IPS-20b (cell line): ENCODE data around the gene TRAK1.
A peak's percentile ranks its signal among the peaks of the same experiment; 100 is the strongest.

Source experiments
- H3K27ac ChIP-seq: one replicate; pipeline ENCODE4 v1.5.1; 2013; ENCODE audit warnings: low read length
- H3K27me3 ChIP-seq: 2 replicates; pipeline ENCODE4 v1.6.1; 2013; ENCODE audit warnings: mild to moderate bottlenecking, low read length, inconsistent platforms; ENCODE audit not compliant: insufficient read depth
- H3K36me3 ChIP-seq: 2 replicates; pipeline ENCODE4 v1.6.1; 2013; ENCODE audit warnings: low read depth, mild to moderate bottlenecking, inconsistent platforms, low read length, moderate library complexity; ENCODE audit not compliant: insufficient read depth
- H3K4me1 ChIP-seq: 2 replicates; pipeline ENCODE4 v1.6.1; 2013; ENCODE audit warnings: mild to moderate bottlenecking, control low read depth, inconsistent platforms, low read length, moderate library complexity; ENCODE audit not compliant: insufficient read depth
- H3K4me3 ChIP-seq: 2 replicates; pipeline ENCODE4 v1.5.1; 2013; ENCODE audit warnings: mild to moderate bottlenecking, low read length, inconsistent platforms
- H3K9ac ChIP-seq: 2 replicates; pipeline ENCODE4 v1.6.1; 2013; ENCODE audit warnings: low read depth, mild to moderate bottlenecking, inconsistent platforms, low read length, moderate library complexity
- H3K9me3 ChIP-seq: 2 replicates; pipeline ENCODE4 v1.6.1; 2013; ENCODE audit warnings: mild to moderate bottlenecking, low read depth, low read length, inconsistent platforms; ENCODE audit not compliant: insufficient read depth

The TRAK1 gene

DNA sequence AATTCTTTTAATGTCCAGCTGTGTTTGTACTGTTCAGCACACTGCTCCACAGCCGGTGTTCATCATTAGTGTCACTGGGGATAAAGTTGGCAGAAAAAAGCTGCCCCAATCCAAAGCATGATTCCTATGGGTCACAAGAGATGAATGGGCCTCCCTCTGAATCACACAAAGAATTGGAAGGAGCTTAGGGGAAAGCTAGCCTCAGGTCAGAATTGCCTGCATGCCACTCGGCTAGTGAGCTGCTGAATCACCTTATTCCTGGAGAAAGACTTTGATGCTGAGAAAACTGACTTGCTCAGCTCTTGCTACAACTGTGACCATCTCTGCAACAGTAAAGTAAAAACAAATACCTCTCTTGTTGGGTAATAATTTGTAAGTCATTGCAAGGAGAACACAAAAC, 171.4 kb downstream of the TRAK1 start:
- H3K4me3 ChIP-seq = peak overlapping the region; percentile 66; the same call in 1 of the 2 replicates
- no peak overlapping the region for H3K9ac ChIP-seq
- peaks cover 2% of the 10 kb centered on the region; the same call in 1 of the 2 replicates for H3K9me3 ChIP-seq
- peaks cover 7% of the 10 kb centered on the region for H3K4me1 ChIP-seq
- no peaks in the 10 kb centered on the region for H3K36me3 ChIP-seq
- H3K27ac ChIP-seq = no peak overlapping the region
- H3K27me3 ChIP-seq = peaks cover 55% of the 10 kb centered on the region

- no peak overlapping the region for H3K27ac ChIP-seq
- peaks cover 64% of the 10 kb centered on the region for H3K27me3 ChIP-seq
- H3K4me3 ChIP-seq = peak overlapping the region; percentile 66
- peaks cover 2% of the 10 kb centered on the region; the same call in 1 of the 2 replicates for H3K9me3 ChIP-seq
- no peaks in the 10 kb centered on the region for H3K36me3 ChIP-seq
- peaks cover 7% of the 10 kb centered on the region for H3K4me1 ChIP-seq
- H3K9ac ChIP-seq = peak overlapping the region; percentile 40; the same call in 1 of the 2 replicates
Observed at GRCh38 chr3:42263354-42264346, 172.5 kb downstream of the TRAK1 start.

- H3K9ac ChIP-seq = no peak overlapping the region
- H3K27ac ChIP-seq = no peak overlapping the region
- peaks cover 67% of the 10 kb centered on the region for H3K27me3 ChIP-seq
- H3K36me3 ChIP-seq = no peaks in the 10 kb centered on the region
- H3K4me3 ChIP-seq = no peak overlapping the region
- H3K9me3 ChIP-seq = peaks cover 2% of the 10 kb centered on the region; the same call in 1 of the 2 replicates
- H3K4me1 ChIP-seq = peaks cover 7% of the 10 kb centered on the region
Observed at GRCh38 chr3:42264399-42265058, 173.4 kb downstream of the TRAK1 start.

- H3K4me3 ChIP-seq = no peak overlapping the region
- no peaks in the 10 kb centered on the region for H3K36me3 ChIP-seq
- no peak overlapping the region for H3K9ac ChIP-seq
- H3K27ac ChIP-seq = no peak overlapping the region
- H3K27me3 ChIP-seq = peaks cover 67% of the 10 kb centered on the region
- H3K9me3 ChIP-seq = peaks cover 2% of the 10 kb centered on the region; the same call in 1 of the 2 replicates
- H3K4me1 ChIP-seq = peaks cover 7% of the 10 kb centered on the region
Observed at GRCh38 chr3:42265059-42265991, 174.2 kb downstream of the TRAK1 start.

GRCh38 chr3:42266085-42266484, 174.9 kb downstream of the TRAK1 start, which contains the start of gene CCK:
Gene CCK, minus strand, starts transcription at chr3:42266185. Its CDS starts 2,555 bp downstream, at chr3:42263630.
- peaks cover 2% of the 10 kb centered on the region; the same call in 1 of the 2 replicates for H3K9me3 ChIP-seq
- H3K36me3 ChIP-seq = no peaks in the 10 kb centered on the region
- H3K27me3 ChIP-seq = peaks cover 63% of the 10 kb centered on the region
- H3K4me1 ChIP-seq = peaks cover 7% of the 10 kb centered on the region
- no peak within 1 kb of the TSS for H3K27ac ChIP-seq
- no peak within 1 kb of the TSS for H3K4me3 ChIP-seq
- no peak within 1 kb of the TSS for H3K9ac ChIP-seq

- Histone ChIP-seq H3K4me1 (peaks cover 3% of the 10 kb centered on the region), H3K36me3 (no peaks in the 10 kb centered on the region), H3K4me3 (no peak overlapping the region), H3K27me3 (peaks cover 46% of the 10 kb centered on the region), H3K9me3 (peaks cover 8% of the 10 kb centered on the region; the same call in 1 of the 2 replicates), H3K27ac (no peak overlapping the region), H3K9ac (no peak overlapping the region)
Observed at GRCh38 chr3:42267878-42268277, 176.7 kb downstream of the TRAK1 start.

DNA sequence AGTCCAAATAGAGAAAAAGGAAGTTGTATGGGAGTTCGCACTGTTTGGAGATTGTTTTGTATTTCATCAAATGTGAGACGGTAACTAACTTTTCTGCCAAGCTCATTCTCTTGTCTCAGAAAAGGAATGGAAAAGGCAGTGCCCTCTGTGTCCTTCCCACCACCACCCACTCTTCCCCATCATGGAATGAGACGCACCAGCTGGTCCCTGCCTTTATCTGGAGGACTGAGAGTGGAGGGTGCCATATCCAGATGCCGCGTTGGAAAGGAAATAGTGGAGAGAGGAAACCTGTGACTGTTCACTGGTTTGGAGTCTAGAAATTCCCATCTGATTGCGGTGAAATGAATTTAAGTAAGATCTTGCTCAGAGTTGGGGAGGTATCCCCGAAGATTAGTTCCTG, 178.5 kb downstream of the TRAK1 start:
- H3K27ac ChIP-seq = no peak overlapping the region
- H3K27me3 ChIP-seq = peaks cover 28% of the 10 kb centered on the region
- H3K4me1 ChIP-seq = no peaks in the 10 kb centered on the region
- no peak overlapping the region for H3K9ac ChIP-seq
- 0 out of 2 replicates have a peak, but pooled peaks cover 5% of the 10 kb centered on the region for H3K9me3 ChIP-seq
- no peaks in the 10 kb centered on the region for H3K36me3 ChIP-seq
- no peak overlapping the region for H3K4me3 ChIP-seq

GRCh38 chr3:42270561-42270960, 179.4 kb downstream of the TRAK1 start:
- Histone ChIP-seq H3K4me3 (no peak overlapping the region), H3K27me3 (peaks cover 19% of the 10 kb centered on the region), H3K4me1 (no peaks in the 10 kb centered on the region), H3K9ac (no peak overlapping the region), H3K27ac (no peak overlapping the region), H3K9me3 (0 out of 2 replicates have a peak, but pooled peaks cover 5% of the 10 kb centered on the region), H3K36me3 (no peaks in the 10 kb centered on the region)

DNA sequence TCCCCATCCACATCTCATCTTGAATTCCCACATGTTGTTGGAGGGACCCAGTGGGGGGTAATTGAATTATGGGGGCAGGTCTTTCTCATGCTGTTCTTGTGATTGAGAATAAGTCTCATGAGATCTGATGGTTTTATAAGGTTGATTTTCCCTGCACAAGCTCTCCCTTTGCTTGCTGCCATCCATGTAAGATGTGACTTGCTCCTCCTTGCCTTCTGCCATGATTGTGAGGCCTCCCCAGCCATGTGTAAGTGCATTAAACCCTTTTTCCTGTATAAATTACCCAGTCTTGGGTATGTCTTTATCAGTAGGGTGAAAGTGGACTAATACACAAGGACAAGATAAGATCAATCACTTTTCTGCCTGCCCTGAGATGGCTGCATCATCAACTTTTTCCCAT, 180.6 kb downstream of the TRAK1 start:
- no peaks in the 10 kb centered on the region for H3K36me3 ChIP-seq
- H3K4me1 ChIP-seq = no peaks in the 10 kb centered on the region
- H3K9ac ChIP-seq = no peak overlapping the region
- H3K27me3 ChIP-seq = peaks cover 15% of the 10 kb centered on the region; the same call in 1 of the 2 replicates
- no peak overlapping the region for H3K4me3 ChIP-seq
- 0 out of 2 replicates have a peak, but pooled peaks cover 5% of the 10 kb centered on the region for H3K9me3 ChIP-seq
- no peak overlapping the region for H3K27ac ChIP-seq

DNA sequence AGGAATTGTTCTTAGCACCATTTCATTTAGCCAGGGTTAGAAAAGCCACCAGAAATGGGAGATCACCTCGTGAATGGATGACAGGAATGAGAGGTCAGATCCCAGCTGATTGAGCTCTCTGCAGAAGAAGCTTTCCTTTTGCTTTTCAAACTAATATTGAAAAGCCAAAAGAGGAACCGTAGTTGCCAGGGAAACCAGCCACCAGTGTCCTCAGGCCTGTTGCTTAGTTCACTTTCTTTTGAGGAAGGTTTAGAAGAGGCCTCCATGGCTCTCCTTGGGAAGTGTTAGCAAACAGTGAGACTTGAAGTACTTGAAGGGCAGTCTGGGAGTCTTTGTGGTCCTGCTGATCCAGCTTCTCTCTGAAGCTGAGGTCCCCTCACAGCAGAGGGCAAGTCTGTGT, 182.2 kb downstream of the TRAK1 start:
- H3K27ac ChIP-seq = no peak overlapping the region
- H3K4me3 ChIP-seq = no peak overlapping the region
- 0 out of 2 replicates have a peak, but pooled peaks cover 5% of the 10 kb centered on the region for H3K9me3 ChIP-seq
- peaks cover 6% of the 10 kb centered on the region; the same call in 1 of the 2 replicates for H3K27me3 ChIP-seq
- H3K36me3 ChIP-seq = no peaks in the 10 kb centered on the region
- H3K9ac ChIP-seq = no peak overlapping the region
- no peaks in the 10 kb centered on the region for H3K4me1 ChIP-seq

DNA sequence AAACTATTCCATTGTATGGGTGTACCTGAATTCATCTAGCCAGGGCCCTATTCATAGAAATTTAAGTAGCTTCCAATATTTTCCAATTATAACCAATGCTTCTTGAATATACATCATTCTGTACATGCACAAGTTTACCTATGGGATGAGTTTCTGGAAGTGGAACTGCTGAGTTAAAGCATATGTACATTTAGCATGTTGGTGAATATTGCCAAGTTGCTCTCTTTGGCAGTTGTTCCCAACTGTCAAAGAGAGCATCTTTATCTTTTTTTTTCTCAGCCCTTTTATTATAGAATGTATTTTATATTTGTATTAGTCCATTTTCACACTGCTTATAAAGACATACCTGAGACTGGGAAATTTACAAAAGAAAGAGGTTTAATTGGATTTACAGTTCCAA, 183.1 kb downstream of the TRAK1 start:
- no peaks in the 10 kb centered on the region; the same call in 1 of the 2 replicates for H3K27me3 ChIP-seq
- H3K9ac ChIP-seq = no peak overlapping the region
- peaks cover 9% of the 10 kb centered on the region; the same call in 1 of the 2 replicates for H3K9me3 ChIP-seq
- no peaks in the 10 kb centered on the region for H3K4me1 ChIP-seq
- H3K27ac ChIP-seq = no peak overlapping the region
- no peaks in the 10 kb centered on the region for H3K36me3 ChIP-seq
- no peak overlapping the region for H3K4me3 ChIP-seq
